IPS-15b (cell line): ENCODE data around the gene GRM5.
"Not testable (repeated sequence)": the region's sequence is repeated elsewhere in the genome, so short reads cannot be mapped to it uniquely, and the experiment has no call there.

Source experiments
- H3K27me3 ChIP-seq: one replicate; pipeline ENCODE4 v1.6.1; 2013; ENCODE audit warnings: low read length; ENCODE audit not compliant: control insufficient read depth, insufficient read depth
- H3K36me3 ChIP-seq: one replicate; pipeline ENCODE4 v1.6.1; 2013; ENCODE audit warnings: low read length; ENCODE audit not compliant: control insufficient read depth, insufficient read depth
- H3K4me1 ChIP-seq: one replicate; pipeline ENCODE4 v1.6.1; 2013; ENCODE audit warnings: mild to moderate bottlenecking, low read length; ENCODE audit not compliant: control insufficient read depth, insufficient read depth
- H3K4me3 ChIP-seq: one replicate; pipeline ENCODE4 v1.5.1; 2013; ENCODE audit warnings: low read depth, low read length
- H3K9ac ChIP-seq: one replicate; pipeline ENCODE4 v1.6.1; 2013; ENCODE audit warnings: low read depth, mild to moderate bottlenecking, low read length
- H3K9me3 ChIP-seq: one replicate; pipeline ENCODE4 v1.6.1; 2013; ENCODE audit warnings: mild to moderate bottlenecking, low read length; ENCODE audit not compliant: control insufficient read depth, insufficient read depth

Gene GRM5

GRCh38 chr11:88860431-88860830, 205.4 kb downstream of the GRM5 start:
- not testable (repeated sequence) for H3K36me3 ChIP-seq, H3K9me3 ChIP-seq, H3K9ac ChIP-seq, H3K4me1 ChIP-seq, H3K27me3 ChIP-seq, H3K4me3 ChIP-seq

DNA sequence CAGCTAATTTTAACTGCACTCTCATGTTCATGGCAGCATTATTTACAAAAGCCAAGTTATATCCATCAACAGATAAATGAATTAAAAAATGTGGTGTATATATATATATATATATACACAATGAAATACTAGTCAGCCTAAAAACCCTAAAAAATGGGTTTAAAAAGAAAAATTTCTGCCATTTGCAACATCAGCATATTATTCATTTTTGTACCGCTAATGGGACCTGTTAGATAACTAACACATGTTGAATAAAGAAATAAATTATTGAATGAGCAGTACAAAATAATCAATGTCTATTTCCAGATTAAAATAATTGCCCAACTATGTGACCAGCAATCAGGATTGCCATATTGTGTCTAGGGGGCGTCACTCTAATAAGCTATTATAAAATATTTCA, 211.8 kb downstream of the GRM5 start:
- H3K4me3 ChIP-seq, H3K27me3 ChIP-seq, H3K4me1 ChIP-seq, H3K9ac ChIP-seq, H3K36me3 ChIP-seq, H3K9me3 ChIP-seq: not testable (repeated sequence)

GRCh38 chr11:88851547-88851946, 214.2 kb downstream of the GRM5 start:
- H3K4me1 ChIP-seq, H3K9ac ChIP-seq, H3K4me3 ChIP-seq, H3K9me3 ChIP-seq, H3K36me3 ChIP-seq, H3K27me3 ChIP-seq: not testable (repeated sequence)

- H3K4me3 ChIP-seq, H3K9ac ChIP-seq, H3K36me3 ChIP-seq, H3K27me3 ChIP-seq, H3K9me3 ChIP-seq, H3K4me1 ChIP-seq: not testable (repeated sequence)
Observed at GRCh38 chr11:88849773-88850172, 216.0 kb downstream of the GRM5 start.

GRCh38 chr11:88849368-88849767, 216.4 kb downstream of the GRM5 start:
- H3K4me1 ChIP-seq = no peaks in the 10 kb centered on the region

DNA sequence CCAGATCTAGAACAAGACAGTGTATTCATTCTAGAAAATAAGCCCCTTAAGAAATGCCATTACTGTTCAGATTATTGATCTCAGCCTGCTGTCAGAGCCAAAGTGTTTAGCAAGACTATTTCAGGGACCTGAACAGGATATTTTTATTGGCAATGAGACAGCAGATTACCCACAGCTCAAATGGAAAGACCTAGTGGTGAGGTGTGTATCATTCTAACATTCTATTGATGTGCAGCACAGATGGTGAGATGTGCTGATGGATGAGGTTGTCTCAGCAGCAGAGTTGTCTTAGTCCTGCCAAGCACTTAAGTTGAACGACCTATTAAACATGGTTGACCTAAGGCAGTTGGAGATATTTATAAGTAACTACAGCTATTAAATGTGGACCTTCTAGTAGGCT, 219.5 kb downstream of the GRM5 start:
- not testable (repeated sequence) for H3K4me3 ChIP-seq, H3K36me3 ChIP-seq, H3K9me3 ChIP-seq, H3K4me1 ChIP-seq, H3K9ac ChIP-seq, H3K27me3 ChIP-seq

More at GRCh38 chr11:88849368-88849767, 216.4 kb downstream of the GRM5 start:
- no peak overlapping the region for H3K4me3 ChIP-seq
- no peak overlapping the region for H3K9ac ChIP-seq
- no peaks in the 10 kb centered on the region for H3K27me3 ChIP-seq
- no peaks in the 10 kb centered on the region for H3K36me3 ChIP-seq
- no peaks in the 10 kb centered on the region for H3K9me3 ChIP-seq

DNA sequence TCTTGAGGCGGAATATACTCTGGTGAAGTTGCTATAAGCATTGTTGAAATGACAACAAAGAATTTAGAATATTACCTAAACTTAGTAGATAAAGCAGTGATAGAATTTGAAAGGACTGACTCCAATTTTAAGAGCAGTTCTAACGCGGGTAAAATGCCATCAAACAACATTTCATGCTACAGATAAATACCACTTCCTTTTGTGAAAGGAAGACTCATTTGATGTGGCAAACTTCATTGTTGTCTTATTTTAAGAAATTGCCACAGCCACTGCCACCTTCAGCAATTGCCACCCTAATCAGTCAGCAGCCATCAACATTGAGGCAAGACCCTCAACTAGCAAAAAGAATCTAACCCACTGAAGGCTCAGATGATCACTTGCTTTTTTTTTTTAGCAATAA, 220.8 kb downstream of the GRM5 start:
- not testable (repeated sequence) for H3K4me1 ChIP-seq, H3K36me3 ChIP-seq, H3K4me3 ChIP-seq, H3K9me3 ChIP-seq, H3K27me3 ChIP-seq, H3K9ac ChIP-seq

- H3K36me3 ChIP-seq = not testable (repeated sequence)
Observed at GRCh38 chr11:88843766-88844426, 221.9 kb downstream of the GRM5 start.

DNA sequence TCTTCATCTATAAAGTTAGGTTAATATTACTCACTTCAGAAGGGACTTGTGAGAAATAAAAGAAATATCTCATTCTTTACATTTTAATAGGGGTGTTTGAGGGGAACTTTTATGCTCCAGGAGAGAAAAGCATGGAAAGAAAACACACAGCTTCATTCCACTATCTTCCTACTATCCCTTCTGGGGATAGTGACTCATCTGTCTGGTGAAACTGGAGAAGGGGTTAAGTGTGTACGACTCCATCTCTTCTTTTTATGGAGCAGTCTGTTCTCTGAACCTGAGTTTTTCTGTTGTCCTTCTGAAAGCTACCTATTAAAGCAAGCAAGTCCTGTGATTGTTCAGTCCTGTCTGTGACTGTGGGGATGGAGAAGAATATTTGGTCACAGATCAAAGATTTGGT, 227.6 kb downstream of the GRM5 start:
- H3K4me3 ChIP-seq, H3K27me3 ChIP-seq, H3K4me1 ChIP-seq, H3K9ac ChIP-seq, H3K9me3 ChIP-seq, H3K36me3 ChIP-seq: not testable (repeated sequence)

More at GRCh38 chr11:88843766-88844426, 221.9 kb downstream of the GRM5 start:
- not testable (repeated sequence) for H3K27me3 ChIP-seq, H3K4me3 ChIP-seq, H3K9me3 ChIP-seq, H3K9ac ChIP-seq, H3K4me1 ChIP-seq

DNA sequence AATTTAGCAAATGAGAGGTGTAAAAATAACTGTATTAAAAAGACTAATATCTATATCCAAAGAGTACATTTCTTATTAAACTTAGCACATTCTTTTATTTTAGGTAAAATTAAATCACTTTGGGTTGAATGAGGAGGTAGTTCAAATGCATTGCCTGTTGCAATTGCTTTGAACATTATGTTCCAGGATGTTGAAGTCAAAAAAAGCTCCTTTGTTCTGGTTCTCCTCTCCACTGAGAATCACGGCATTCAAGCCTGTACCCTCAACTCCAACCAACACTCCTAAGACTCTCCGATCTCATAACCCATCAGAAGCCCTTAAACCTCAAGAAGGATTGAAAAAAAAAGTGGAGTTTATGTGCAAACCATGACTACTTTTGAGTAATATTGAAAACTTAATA, 230.1 kb downstream of the GRM5 start:
- not testable (repeated sequence) for H3K9me3 ChIP-seq

DNA sequence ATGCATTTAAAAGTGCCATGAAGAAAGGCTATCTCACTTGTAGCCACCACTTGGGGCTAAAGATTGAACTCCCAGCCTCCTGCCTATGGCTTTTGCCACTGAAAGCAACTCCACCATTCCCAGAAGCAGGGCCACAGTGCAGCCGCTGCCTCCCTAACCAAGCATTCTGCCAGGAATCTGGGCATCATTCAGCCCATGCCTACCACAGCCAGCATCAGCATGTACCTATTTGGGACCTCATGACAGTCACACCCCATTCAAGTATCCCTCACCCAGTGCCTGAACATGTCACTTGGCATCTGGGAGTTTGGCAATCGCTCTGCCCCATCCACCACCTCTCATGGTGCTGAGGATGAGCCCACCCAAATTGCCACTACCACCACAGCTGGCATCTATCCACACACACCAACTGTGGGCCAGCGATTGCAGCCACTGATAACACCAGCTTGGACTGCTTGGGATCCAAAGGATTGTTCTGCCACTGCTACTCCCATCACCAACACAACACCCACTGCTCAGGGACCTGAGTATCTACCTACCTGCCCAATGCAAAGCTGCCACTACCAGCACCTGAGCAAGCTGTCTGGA, 234.4 kb downstream of the GRM5 start:
- no peaks in the 10 kb centered on the region for H3K27me3 ChIP-seq
- no peaks in the 10 kb centered on the region for H3K36me3 ChIP-seq
- no peaks in the 10 kb centered on the region for H3K4me1 ChIP-seq
- no peaks in the 10 kb centered on the region for H3K9me3 ChIP-seq
- H3K4me3 ChIP-seq = no peak overlapping the region
- H3K9ac ChIP-seq = no peak overlapping the region

More for the DNA sequence above, 230.1 kb downstream of the GRM5 start:
- H3K27me3 ChIP-seq, H3K4me3 ChIP-seq, H3K4me1 ChIP-seq, H3K36me3 ChIP-seq, H3K9ac ChIP-seq: not testable (repeated sequence)

DNA sequence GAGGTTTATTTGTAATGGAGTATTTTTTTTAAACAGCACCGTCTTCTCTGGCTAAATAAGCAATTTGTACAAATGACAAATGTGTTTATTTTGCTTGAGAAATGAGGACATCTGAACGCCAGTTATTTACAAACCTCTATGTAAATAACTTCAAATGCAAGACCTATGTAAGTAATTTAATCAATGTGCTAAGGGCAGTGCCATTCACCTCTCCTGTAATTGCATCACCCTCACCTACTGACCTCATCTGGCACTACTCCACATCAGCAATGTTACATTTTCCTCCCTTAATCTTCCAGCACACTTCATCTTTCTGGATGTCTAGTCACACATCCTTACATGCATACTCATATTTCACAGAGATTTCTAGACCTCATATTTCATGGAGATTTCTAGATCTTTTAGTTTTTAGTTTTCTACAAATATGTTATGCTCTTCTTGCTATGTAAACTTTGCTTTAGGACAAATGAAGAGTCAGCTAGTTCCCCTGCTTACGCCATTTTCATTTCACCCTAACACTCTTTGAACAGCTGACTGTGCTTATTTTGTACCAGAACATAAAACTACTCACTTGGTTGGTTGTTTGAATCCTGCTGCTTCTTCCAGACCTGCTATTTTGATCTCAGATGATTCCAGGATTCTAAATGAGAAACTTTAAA, 238.6 kb downstream of the GRM5 start:
- no peaks in the 10 kb centered on the region for H3K27me3 ChIP-seq
- no peaks in the 10 kb centered on the region for H3K36me3 ChIP-seq
- H3K9ac ChIP-seq = no peak overlapping the region
- H3K9me3 ChIP-seq = no peaks in the 10 kb centered on the region
- no peaks in the 10 kb centered on the region for H3K4me1 ChIP-seq
- H3K4me3 ChIP-seq = no peak overlapping the region
